ENCODE measurements around the gene STX11.

The STX11 gene

GRCh38 chr6:144215402-144215931, 65.2 kb downstream of the STX11 start:
- no peak for DNase-seq (ENCODE audit: low read depth)

- peak; percentile 83 for DNase-seq (ENCODE audit: low read depth)
Observed at GRCh38 chr6:144215932-144216667, 65.8 kb downstream of the STX11 start.

- DNase-seq (ENCODE audit: low read depth) = no peak
Observed at GRCh38 chr6:144216668-144217218, 66.4 kb downstream of the STX11 start.

- DNase-seq (ENCODE audit: low read depth) = no peak
Observed at GRCh38 chr6:144217264-144217663, 66.9 kb downstream of the STX11 start.

GRCh38 chr6:144217797-144218196, 67.5 kb downstream of the STX11 start:
- no peak for DNase-seq (ENCODE audit: low read depth)

GRCh38 chr6:144219056-144219685, 68.9 kb downstream of the STX11 start:
- DNase-seq (ENCODE audit: low read depth) = no peak

- no peak for DNase-seq (ENCODE audit: low read depth)
Observed at GRCh38 chr6:144220031-144220790, 69.9 kb downstream of the STX11 start.

GRCh38 chr6:144223686-144224085, 73.4 kb downstream of the STX11 start:
- no peak for DNase-seq (ENCODE audit: low read depth)

GRCh38 chr6:144231721-144232120, 81.4 kb downstream of the STX11 start:
- DNase-seq (ENCODE audit: low read depth) = no peak

GRCh38 chr6:144232176-144232831, 82.0 kb downstream of the STX11 start:
- DNase-seq (ENCODE audit: low read depth) = no peak

GRCh38 chr6:144232832-144233230, 82.5 kb downstream of the STX11 start:
- no peak for DNase-seq (ENCODE audit: low read depth)

- DNase-seq (ENCODE audit: low read depth) = no peak
Observed at GRCh38 chr6:144234399-144234798, 84.1 kb downstream of the STX11 start.

- DNase-seq (ENCODE audit: low read depth) = no peak
Observed at GRCh38 chr6:144234935-144235334, 84.6 kb downstream of the STX11 start.

All from stimulated activated CD8-positive, alpha-beta memory T cell treated with anti-CD3 and anti-CD28 coated beads, Interleukin-15, amount 100 ng/mL, for 1 hour (primary cell).